Astrocyte (in vitro differentiated cells and primary cell): ENCODE measurements around the gene CT45A1. TPM values are rescaled to one million over a fixed set of nuclear protein-coding genes. Genes with fewer than 3 reads are reported as not detected.
"Not testable (repeated sequence)": the region's sequence is repeated elsewhere in the genome, so short reads cannot be mapped to it uniquely, and the experiment has no call there.

Experiments used
- DNase-seq: peaks from one replicate; pipeline ENCODE4 v3.0.0-alpha.2; 2010; ENCODE audit warnings: low read depth
- FAIRE-seq: peaks from 2 replicates; lab custom pipeline; 2011; peaks lifted over from hg19 to GRCh38; lab: Jason Lieb, UNC
- H2AFZ ChIP-seq: 2 replicates; pipeline ENCODE4 v1.6.0; 2012; ENCODE audit warnings: low read depth, low read length, inconsistent platforms
- H3K27ac ChIP-seq: 2 replicates; pipeline ENCODE4 v1.5.1; 2011; ENCODE audit warnings: low read depth, low read length, inconsistent platforms
- H3K27me3 ChIP-seq: 2 replicates; pipeline ENCODE4 v1.6.0; 2011; ENCODE audit warnings: low read length, inconsistent platforms; ENCODE audit not compliant: insufficient read depth
- H3K36me3 ChIP-seq: 2 replicates; pipeline ENCODE4 v1.5.1; 2011; ENCODE audit warnings: low read length, inconsistent platforms; ENCODE audit not compliant: insufficient read depth
- H3K4me1 ChIP-seq: 2 replicates; pipeline ENCODE4 v1.5.1; 2011; ENCODE audit warnings: low read length, inconsistent platforms; ENCODE audit not compliant: insufficient read depth
- H3K4me2 ChIP-seq: 2 replicates; pipeline ENCODE4 v1.6.0; 2012; ENCODE audit warnings: low read length, inconsistent platforms
- H3K4me3 ChIP-seq: 2 replicates; pipeline ENCODE4 v1.5.1; 2011; ENCODE audit warnings: low read depth, mild to moderate bottlenecking, low read length, inconsistent platforms; ENCODE audit not compliant: insufficient read depth
- H3K79me2 ChIP-seq: 2 replicates; pipeline ENCODE4 v1.6.0; 2012; ENCODE audit warnings: mild to moderate bottlenecking, low read length, inconsistent platforms; ENCODE audit not compliant: insufficient read depth
- H3K9ac ChIP-seq: 2 replicates; pipeline ENCODE4 v1.6.0; 2012; ENCODE audit warnings: mild to moderate bottlenecking, low read length, inconsistent platforms
- H3K9me3 ChIP-seq: 2 replicates; pipeline ENCODE4 v1.5.1; 2012; ENCODE audit warnings: low read depth, mild to moderate bottlenecking, low read length, inconsistent platforms; ENCODE audit not compliant: insufficient read depth
- H4K20me1 ChIP-seq: 2 replicates; pipeline ENCODE4 v1.6.0; 2012; ENCODE audit warnings: low read length, inconsistent platforms; ENCODE audit not compliant: insufficient read depth
- H3K27ac Mint-ChIP-seq: one replicate; pipeline ENCODE4 v1.8.0; 2021; ENCODE audit warnings: mild to moderate bottlenecking, mixed read lengths; ENCODE audit not compliant: unreplicated experiment
- H3K27me3 Mint-ChIP-seq: one replicate; pipeline ENCODE4 v1.8.0; 2021; ENCODE audit warnings: low read depth, mixed read lengths; ENCODE audit not compliant: unreplicated experiment
- H3K36me3 Mint-ChIP-seq: one replicate; pipeline ENCODE4 v1.8.0; 2021; ENCODE audit warnings: low read depth, mixed read lengths; ENCODE audit not compliant: unreplicated experiment
- H3K4me1 Mint-ChIP-seq: one replicate; pipeline ENCODE4 v1.8.0; 2021; ENCODE audit warnings: low read depth, mixed read lengths; ENCODE audit not compliant: unreplicated experiment
- H3K4me3 Mint-ChIP-seq: one replicate; pipeline ENCODE4 v1.8.0; 2021; ENCODE audit warnings: mild to moderate bottlenecking, moderate library complexity, mixed read lengths; ENCODE audit not compliant: unreplicated experiment
- H3K9me3 Mint-ChIP-seq: one replicate; pipeline ENCODE4 v1.8.0; 2021; ENCODE audit warnings: mild to moderate bottlenecking, mixed read lengths; ENCODE audit not compliant: unreplicated experiment
- total RNA-seq: library from RNA; stranded (reverse); gene quantifications from 2 replicates; pipeline ENCODE4 v1.2.1, GENCODE V29; 2021

The CT45A1 gene
- total RNA-seq, 1 donor from 2014 or later, result not detected

GRCh38 chrX:135768091-135768490 is 54.7 kb downstream of the CT45A1 start, which contains the start of gene CT45A3:
TSS of gene CT45A3 (minus strand) at chrX:135768191. CDS start at chrX:135764444, 3,747 bp downstream.
- not testable (repeated sequence) for H3K4me3 ChIP-seq, H3K36me3 ChIP-seq, H3K36me3 Mint-ChIP-seq, H3K27ac Mint-ChIP-seq, H3K4me1 Mint-ChIP-seq, FAIRE-seq, H3K9me3 Mint-ChIP-seq, H3K4me3 Mint-ChIP-seq, H3K4me1 ChIP-seq, H2AFZ ChIP-seq, H3K9me3 ChIP-seq, H3K9ac ChIP-seq, H3K4me2 ChIP-seq, DNase-seq, H3K27me3 ChIP-seq, H4K20me1 ChIP-seq, H3K79me2 ChIP-seq, H3K27ac ChIP-seq, H3K27me3 Mint-ChIP-seq

Other genes starting within 250 kb of the CT45A1 start
- 7.5 and 8.7 TPM in 2 replicates for gene INTS6L, start 193.0 kb upstream of the CT45A1 start, total RNA-seq
- not detected in 2 replicates for gene CT45A3, start 54.6 kb downstream of the CT45A1 start, total RNA-seq
- gene CT45A5, start 71.9 kb downstream of the CT45A1 start, total RNA-seq, result not detected in 2 replicates
- gene CT45A6, start 89.1 kb downstream of the CT45A1 start, total RNA-seq, result not detected in 2 replicates
- not detected in 2 replicates for gene CT45A2, start 106.4 kb downstream of the CT45A1 start, total RNA-seq
- not detected in 2 replicates for gene CT45A7, start 123.6 kb downstream of the CT45A1 start, total RNA-seq
- gene CT45A8, start 140.9 kb downstream of the CT45A1 start, total RNA-seq, result not detected in 2 replicates
- gene CT45A9, start 158.2 kb downstream of the CT45A1 start, total RNA-seq, result not detected in 2 replicates
- not detected in 2 replicates for gene CT45A10, start 179.8 kb downstream of the CT45A1 start, total RNA-seq
- gene SAGE1, start 180.1 kb downstream of the CT45A1 start, total RNA-seq, result not detected in 2 replicates